GM21528 (cell line): Measurements from ENCODE around the gene MAD1L1.

ENCODE experiments used
- ATAC-seq: cut with Tn5 transposase; IDR thresholded peaks from one replicate; pipeline ENCODE4 v1.9.1; 2021; ENCODE audit warnings: mild to moderate bottlenecking, moderate library complexity; ENCODE audit not compliant: unreplicated experiment, low FRiP score

The MAD1L1 gene

GRCh38 chr7:2202901-2203765, 29.6 kb downstream of the MAD1L1 start:
- ATAC-seq = no peak

DNA sequence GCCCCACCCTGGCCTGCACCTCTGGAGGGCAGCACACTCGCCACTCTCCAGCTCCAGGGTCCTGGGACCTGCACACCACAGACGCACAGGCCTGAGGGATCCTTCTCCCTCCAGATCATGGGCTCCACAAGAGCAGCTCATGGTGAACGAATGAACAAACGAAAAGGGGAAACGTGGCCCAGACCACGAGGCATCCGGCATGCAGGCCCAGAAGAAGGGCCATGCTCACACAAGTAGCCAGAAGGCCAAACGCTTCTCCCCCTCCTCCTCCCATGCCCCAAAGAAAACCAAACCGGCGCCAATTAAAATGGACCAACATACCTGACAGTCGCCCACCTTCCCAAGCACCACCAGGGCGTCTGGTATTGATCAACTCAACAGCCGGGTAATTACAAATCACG, 30.4 kb downstream of the MAD1L1 start:
- no peak for ATAC-seq

DNA sequence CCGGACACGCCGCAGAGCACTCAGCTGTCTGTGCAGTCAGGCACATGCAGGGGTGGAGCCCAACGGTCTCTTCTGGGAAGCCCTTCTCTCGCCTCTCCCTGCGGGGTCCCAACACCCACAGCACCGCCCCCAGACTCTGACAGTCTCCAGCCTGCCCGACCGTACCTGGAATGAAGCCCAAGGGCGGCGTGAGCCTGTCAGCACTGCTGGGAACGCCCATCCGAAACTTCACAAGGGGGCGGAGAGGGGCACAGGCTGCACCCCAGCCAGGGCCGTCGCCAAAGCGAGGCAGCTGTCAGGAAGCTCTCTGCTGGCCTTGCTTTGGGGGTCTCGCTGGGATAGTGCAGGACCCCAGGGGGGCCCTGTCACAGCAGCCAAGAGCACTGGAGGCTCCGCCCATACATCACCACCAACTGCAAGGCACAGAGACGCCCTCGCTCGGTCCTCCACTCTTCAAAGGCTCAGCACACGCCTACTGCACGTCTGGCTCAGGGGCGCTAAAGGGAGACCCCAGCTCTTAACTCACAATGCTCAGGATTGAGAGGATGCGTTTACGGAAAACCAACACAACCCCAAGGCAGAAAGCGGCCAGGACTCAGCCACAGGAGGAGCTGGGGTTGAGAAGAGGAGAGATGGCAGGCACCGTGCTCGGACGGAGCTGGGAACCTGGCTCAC, 30.9 kb downstream of the MAD1L1 start:
- ATAC-seq = no peak

GRCh38 chr7:2201128-2201527, 31.6 kb downstream of the MAD1L1 start:
- ATAC-seq = no peak

- no peak for ATAC-seq
Observed at GRCh38 chr7:2200584-2200980, 32.2 kb downstream of the MAD1L1 start.

- ATAC-seq = no peak
Observed at GRCh38 chr7:2199956-2200583, 32.7 kb downstream of the MAD1L1 start.

GRCh38 chr7:2199528-2199927, 33.2 kb downstream of the MAD1L1 start:
- no peak for ATAC-seq

- ATAC-seq = no peak
Observed at GRCh38 chr7:2198760-2199159, 34.0 kb downstream of the MAD1L1 start.

DNA sequence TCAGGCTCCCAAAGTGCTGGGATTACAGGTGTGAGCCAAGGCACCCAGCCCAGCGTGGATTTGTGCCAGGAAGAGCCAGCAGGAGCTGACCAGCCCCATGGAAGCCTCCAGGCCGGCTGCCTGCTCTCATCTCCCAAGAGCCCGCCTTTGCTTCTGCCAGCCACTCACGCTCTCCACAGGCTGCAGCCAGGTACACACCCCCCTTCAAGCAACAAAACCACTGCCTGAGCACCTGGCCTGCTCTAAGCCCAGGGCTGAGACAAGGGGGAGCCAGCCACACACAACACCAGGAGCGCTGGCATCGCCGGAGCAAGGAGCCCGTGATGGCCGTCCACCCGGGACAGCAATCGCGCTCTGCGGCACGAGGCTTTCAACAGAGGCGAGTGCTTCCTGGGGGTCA, 34.5 kb downstream of the MAD1L1 start:
- ATAC-seq = no peak

DNA sequence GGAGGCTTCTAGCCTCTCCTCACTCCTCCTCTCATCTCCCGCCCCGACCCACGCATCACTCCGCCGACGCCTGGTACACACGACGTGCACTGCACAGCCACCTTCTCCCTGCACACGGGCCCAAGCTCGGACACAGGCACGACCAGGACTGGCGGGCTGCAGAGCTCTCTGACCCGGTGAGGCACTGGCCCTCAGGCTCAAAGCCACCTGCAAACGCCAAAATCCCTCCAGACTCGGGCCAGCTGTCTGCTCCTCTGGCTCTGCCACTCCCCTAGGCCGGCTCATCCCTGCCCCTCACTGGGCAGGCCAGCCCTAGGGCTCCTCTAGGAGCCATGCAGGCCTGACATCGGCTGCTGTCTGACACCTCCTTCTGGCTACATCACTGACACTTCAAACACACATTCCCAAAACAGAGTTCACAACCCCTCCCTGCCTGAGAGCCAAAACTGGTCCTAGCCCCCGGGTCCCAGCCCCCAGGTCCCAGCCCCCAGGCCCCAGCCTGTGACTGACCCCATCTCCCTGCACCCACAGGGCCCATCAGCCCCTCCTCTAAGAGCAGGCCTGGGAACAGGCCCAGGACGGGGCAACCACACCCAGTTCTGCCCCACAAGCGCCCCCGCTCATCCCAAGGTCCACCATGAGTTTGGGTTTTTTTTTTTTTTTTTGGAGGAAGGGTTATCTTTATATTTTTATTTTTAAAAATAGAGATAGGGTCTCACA, 35.1 kb downstream of the MAD1L1 start:
- ATAC-seq = no peak

GRCh38 chr7:2196381-2197378, 36.1 kb downstream of the MAD1L1 start:
- ATAC-seq = no peak

DNA sequence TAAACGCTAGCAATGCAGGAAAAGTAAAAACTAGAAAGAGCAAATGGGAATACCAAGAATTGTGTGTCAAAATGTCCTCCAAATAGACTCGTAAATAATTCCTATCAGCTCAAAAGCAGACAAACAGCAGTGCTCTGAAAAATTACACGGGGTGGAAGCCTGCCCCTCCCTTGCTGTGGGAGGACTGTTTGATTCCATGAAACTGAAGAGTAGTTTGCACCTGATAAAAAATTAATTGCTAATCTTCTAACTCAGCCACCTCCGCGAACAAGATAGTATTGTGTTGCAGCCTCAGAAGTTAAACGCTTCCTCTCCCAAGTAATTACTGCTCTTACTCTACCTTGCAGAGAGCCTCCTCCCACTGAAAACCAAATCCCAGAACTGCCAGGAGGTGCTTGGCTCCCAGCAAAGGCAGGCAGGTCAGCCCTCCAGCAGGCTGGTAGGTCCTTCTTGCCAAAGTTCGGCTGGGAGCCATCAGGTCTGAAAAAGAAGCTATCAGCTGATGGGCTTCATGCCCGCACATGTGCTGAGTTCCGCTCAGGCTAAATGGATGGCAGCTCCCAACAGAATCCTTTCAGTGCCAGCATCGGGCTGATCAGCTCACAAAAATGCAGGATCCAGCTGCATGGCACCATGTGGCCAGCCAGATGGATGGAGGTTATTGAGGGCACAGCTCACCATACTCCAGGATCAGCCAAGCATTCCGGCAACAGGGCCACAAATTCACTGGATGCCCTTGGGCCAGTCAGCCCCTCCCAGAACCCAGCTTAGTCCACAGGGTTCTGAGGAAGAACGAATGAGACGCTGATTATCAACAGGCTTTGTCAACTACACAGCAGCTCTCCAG, 37.1 kb downstream of the MAD1L1 start:
- no peak for ATAC-seq

DNA sequence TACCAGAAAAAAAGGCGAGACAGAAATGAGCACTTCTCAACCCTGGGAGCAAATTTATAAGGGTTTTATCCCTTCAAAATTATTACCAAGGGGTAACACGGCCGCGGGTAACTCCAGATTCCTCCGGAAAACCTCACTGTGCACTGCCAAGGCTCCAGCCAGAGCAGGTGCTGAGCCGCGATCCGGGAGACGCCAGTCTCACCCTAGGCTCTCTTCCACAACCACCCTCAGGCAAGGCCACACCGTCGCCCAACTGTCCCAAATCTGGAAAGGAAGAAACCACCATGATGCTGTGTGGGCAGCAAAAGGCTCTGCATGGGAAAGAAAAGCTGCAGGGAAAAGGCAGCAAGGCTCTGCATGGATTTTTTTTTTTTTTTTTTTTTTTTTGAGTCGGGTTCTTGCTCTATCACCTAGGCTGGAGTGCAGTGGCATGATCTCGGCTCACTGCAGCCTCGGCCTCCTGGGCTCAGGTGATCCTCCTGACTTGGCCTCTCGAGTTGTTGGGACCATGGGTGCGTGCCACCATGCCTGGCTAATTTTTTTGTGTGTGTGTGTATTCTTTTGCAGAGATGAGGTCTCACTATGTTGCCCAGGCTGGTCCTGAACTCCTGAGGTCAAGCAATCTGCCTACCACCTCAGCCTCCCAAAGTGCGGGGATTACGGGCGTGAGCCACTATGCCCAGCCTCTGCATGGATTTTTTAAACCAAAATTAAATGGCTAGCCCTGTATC, 39.0 kb downstream of the MAD1L1 start:
- ATAC-seq = no peak

DNA sequence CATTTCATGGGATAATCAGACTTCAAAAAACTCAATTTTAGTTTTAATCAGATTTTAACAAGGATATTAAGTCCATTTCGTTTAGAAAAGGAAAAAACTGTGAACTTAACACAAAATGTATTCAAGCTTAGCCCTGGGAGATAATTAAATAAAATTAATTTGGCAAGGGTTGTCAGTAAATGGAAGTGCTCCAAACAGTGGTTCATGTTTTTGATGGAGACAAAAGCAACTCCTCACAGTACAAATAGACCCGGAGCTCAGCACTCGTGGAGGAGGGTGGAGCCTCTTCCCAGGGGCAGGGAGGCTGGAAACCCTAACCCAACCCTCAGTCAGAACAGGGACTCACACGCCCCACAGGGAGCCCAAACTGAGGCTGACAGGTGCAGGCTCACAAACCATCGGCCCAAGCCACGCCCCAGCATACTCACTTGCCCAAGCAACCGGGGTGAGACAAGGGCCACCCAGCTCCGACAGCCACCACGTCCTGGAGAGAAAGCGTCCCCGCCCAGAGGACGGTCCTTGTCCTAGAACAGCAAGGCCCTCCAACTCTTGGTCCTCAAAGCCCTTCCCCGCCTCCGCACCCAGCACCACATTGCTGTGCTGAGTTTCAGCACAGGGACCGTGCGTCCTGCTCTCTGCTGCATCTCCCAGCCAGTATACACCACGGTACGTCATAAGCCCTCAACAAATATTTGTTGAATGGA, 39.8 kb downstream of the MAD1L1 start:
- no peak for ATAC-seq

- ATAC-seq = no peak
Observed at GRCh38 chr7:2191016-2191415, 41.7 kb downstream of the MAD1L1 start.

- no peak for ATAC-seq
Observed at GRCh38 chr7:2190531-2190930, 42.2 kb downstream of the MAD1L1 start.

- no peak for ATAC-seq
Observed at GRCh38 chr7:2186166-2186565, 46.6 kb downstream of the MAD1L1 start.

DNA sequence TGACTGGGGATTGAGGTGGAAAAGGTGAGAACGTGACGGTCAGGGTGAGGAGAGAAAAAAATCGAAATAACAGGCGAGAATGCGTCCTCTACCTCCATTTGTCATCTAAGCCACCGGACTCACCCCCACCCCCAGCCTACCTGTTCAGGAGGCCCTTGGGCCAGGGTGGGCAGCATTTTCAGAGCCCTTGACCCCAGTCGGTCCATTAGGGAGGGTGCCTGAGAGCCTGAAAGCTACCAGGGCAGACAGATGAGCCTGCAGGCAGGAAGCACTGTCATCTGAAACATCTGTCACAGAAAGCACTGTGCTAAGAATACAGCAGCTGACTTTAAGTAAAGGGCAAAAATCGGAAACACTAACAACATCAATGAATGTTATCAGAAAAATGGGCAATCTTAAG, 47.0 kb downstream of the MAD1L1 start:
- no peak for ATAC-seq
